Measurements from ENCODE around the gene MACROD2.

The MACROD2 gene

GRCh38 chr20:14531786-14532185 is 536.5 kb downstream of the MACROD2 start:
- no peak for DNase-seq (ENCODE audit: low read depth)

GRCh38 chr20:14536738-14537137 is 541.4 kb downstream of the MACROD2 start:
- DNase-seq (ENCODE audit: low read depth): no peak

GRCh38 chr20:14538433-14538832 is 543.1 kb downstream of the MACROD2 start:
- DNase-seq (ENCODE audit: low read depth): no peak

DNA sequence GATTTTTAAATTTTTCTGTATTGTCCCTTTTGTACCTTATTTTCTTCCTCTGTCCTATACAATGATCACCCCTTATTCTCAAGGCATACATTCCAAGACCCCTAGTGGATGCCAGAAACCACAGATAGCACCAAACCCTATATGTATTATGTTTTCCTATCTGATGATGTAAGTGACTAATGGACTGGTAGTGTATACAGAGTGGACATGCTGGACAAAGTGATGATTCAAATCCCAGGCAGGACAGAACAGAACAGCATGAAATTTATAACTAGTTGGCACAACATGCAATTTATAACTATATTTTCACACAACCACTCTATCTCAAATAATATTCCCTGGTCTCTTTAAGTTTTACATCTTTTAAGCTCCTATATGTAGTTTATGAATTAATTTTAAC is 547.7 kb downstream of the MACROD2 start:
- no peak for DNase-seq (ENCODE audit: low read depth)

DNA sequence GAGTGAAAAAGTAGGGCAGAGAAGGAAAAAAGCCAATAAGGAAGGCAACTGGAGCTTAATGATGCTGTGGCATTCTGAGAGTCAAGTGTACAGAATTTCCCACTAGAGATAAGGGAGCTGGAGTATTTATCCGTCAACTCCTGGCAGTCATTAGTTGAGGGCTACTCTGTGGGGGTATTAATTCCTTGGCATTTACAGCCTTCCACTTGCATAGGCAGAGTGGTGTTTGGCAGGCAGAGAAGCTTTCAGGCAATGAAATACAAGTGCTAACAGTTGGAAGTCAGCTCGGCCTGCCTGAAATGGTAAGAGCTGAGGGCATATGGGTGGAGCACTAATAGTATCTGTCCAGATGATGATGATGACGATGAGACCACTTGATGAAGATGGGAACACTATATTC is 549.4 kb downstream of the MACROD2 start:
- DNase-seq (ENCODE audit: low read depth): no peak

GRCh38 chr20:14550655-14551054 is 555.3 kb downstream of the MACROD2 start:
- DNase-seq (ENCODE audit: low read depth): no peak

- DNase-seq (ENCODE audit: low read depth): no peak
Measured at GRCh38 chr20:14553774-14554534, 558.6 kb downstream of the MACROD2 start.

- DNase-seq (ENCODE audit: low read depth): no peak
Measured at GRCh38 chr20:14555676-14556075, 560.4 kb downstream of the MACROD2 start.

DNA sequence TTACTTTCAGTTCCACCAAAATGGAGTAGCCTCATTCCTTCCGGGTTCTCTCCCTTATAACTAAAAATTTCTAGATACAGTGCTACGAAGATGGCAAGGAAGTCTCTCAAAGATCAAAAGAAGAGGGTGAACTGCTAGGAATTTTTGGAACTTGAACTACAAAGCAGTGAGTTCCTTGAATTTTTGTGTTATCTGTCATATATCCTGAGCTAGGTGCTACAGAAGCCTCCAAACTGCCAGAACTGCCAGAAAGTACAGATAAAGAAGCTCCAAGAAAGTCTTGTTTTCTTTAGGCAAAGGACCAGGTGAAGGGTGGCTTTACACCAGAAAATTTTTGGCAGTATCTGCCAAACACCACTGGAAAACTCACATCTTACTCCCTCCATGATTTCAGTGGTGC is 560.9 kb downstream of the MACROD2 start:
- DNase-seq (ENCODE audit: low read depth): no peak

- DNase-seq (ENCODE audit: low read depth): no peak
Measured at GRCh38 chr20:14559612-14560011, 564.3 kb downstream of the MACROD2 start.

GRCh38 chr20:14561741-14562221 is 566.5 kb downstream of the MACROD2 start:
- DNase-seq (ENCODE audit: low read depth): no peak

GRCh38 chr20:14562981-14563380 is 567.7 kb downstream of the MACROD2 start:
- DNase-seq (ENCODE audit: low read depth): no peak

DNA sequence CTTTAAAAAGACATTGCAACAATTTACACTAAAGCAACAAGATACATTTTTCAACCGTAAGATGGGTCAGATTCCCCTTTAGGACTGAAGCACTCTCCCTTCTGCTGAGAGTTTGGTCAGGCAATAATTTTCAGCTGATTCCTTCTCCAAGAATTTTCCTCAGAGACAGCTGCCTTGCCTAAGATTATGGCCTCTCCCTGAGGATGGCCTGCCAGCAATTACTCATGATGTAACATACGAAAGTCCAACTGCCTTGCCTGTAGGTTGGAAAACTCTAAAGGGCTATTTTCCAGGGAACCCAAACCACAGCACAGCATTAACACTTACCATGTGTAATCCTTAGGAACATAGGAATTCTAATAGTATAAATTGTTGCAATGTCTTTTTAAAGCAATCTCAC is 571.2 kb downstream of the MACROD2 start:
- no peak for DNase-seq (ENCODE audit: low read depth)

DNA sequence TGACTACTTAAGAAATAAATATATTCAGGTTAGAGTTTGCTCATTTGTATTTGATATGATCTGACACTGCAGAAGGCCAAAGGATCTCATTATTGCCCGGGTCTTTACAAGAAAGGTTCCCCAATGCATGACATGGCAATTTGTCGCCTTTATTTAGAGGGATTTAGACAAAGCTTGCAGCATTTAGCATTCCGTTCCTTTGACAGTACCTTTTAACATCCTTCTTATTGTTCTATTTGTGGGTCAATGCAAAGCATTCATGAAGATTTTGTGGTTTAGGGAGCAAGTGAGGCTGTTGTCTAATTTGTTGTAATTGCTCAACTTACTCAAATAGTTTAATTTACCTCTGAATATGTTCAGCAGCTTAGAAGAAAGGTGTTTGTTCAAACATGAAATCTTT is 572.9 kb downstream of the MACROD2 start:
- no peak for DNase-seq (ENCODE audit: low read depth)

DNA sequence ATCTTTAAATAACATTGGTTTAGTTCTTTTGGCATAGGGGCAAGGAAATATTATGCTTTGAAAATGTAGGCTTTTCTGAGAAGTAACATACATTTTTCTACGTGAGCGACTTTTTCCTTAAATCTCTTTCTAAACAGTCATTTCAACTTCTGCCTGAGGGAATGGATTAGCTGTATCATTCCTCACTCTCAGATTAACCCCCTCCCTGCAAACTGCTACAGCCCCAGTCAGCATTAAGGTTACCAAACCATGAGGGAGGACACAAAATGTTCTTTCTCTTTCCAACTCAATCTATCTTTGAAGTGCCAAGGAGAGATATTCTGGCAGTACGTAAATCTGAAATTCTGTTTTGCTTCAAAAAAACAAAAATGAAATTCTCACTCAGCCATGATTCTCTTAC is 573.4 kb downstream of the MACROD2 start:
- DNase-seq (ENCODE audit: low read depth): no peak

DNA sequence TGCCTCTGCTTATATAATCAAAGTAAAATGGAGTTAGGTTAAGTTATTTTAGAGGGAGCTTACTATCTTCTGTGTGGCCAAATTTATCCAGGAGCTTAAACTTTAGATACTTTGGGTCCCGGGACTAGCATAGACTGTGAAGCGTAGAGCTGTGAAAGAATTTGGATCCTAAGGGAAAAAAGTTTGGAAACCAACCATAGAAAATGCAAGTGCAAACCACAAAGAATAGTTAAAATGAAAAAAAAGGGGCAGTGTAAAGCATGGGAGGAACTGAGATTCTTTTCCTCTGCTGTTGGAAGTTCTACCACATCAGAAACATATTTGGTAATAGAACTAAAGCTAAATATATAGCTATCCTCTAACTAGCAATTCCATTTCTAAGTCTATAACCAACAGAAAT is 574.3 kb downstream of the MACROD2 start:
- no peak for DNase-seq (ENCODE audit: low read depth)

- DNase-seq (ENCODE audit: low read depth): no peak
Measured at GRCh38 chr20:14570811-14571210, 575.5 kb downstream of the MACROD2 start.

DNA sequence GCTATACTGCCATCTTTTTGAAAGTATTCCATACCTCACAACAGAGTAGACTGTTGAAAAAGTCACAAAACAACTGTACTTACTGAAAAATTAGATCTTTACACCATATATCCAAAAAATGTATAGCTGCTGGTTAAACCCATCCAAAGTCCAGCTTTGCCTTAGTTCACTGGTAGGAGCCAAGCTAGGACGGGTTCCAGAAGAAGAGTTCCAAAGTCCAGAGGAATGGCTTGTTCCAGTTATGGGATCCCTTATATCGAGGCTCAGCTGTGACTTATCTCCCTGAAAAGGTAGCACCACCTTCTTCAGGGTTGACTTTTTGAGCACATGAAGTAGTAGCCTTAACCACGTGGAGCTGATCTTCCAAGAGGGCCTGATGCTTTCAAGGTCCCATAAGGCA is 578.4 kb downstream of the MACROD2 start:
- DNase-seq (ENCODE audit: low read depth): no peak

DNA sequence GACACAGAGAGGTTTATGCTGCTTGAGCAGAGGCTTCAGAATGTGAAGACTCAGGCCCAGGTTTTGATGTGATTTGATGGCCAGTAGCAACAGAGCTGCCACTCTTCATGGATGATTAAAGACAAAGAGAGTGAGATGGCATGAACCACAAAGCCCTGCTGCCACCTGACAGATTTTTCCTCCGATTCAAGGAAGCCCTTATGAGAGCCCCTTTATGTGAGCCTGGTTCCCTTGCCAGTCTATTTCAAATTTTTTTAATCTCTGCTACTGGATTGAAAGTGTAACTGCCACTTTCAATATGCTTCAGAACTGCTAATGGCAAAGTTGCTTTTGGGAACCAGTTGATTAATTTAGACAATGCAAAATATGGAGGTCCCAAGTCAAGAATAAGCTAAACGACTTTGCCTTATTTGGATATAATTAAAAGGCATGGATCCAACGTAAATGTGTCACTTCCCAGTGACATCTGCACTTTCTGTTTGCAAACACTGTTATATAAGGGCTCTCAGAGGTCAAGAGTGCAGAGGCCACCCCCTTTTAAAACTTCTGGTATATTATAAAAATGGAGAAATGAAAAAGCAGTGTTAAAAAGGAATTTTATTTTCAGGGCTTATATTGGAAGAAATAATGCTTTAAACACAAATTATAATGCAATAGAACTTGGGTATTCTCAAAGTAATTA is 581.0 kb downstream of the MACROD2 start:
- DNase-seq (ENCODE audit: low read depth): no peak

DNA sequence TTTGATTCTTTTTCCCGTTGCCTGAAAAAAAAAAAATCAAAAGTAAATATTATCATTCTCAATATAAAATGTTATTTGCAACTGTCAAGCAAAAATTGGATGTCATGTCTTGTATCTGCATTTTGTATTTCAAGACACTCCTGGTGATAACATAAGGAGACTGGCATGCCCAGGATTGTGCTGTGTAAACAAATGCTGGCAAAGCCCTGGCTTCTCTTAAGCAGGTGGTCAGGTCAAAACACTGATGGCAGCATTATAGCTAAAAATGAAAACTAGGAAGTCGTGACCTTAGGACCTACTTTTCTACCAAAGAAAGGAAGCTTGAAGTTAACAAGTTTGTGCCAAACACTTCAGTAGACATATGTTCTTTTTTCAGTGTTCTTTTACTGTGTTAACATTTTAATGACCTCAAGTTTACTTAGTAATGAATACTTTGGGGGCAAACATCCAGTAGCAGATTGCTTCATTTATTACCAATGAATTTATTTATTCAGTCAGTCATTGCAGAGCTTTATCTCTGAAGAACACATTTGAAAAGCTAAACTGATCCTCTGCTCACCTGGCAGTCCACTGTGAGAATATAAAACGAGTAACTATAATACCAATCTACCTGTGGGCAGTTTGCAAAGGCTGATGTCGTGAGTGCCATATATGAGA is 585.2 kb downstream of the MACROD2 start:
- no peak for DNase-seq (ENCODE audit: low read depth)

- DNase-seq (ENCODE audit: low read depth): no peak
Measured at GRCh38 chr20:14581731-14582130, 586.4 kb downstream of the MACROD2 start.

DNA sequence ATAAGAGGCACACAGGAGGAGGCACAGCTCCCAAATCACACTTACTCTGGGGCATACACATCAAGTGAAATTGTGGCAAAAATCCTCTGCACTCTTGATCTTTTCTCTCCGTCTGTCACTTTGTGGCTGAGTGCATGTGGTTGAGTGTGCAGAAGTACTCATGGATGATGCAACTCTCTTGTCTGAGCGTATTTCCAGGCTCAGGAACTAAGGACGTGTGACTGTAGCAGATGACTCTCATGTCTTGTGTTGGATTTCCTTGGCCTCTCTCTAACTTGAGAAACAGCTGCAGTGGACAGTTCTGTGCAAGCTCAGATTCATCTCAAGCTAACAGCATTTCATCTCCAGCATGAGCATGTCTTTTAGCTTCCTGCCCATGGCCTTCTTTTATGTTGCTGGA is 587.5 kb downstream of the MACROD2 start:
- no peak for DNase-seq (ENCODE audit: low read depth)

DNA sequence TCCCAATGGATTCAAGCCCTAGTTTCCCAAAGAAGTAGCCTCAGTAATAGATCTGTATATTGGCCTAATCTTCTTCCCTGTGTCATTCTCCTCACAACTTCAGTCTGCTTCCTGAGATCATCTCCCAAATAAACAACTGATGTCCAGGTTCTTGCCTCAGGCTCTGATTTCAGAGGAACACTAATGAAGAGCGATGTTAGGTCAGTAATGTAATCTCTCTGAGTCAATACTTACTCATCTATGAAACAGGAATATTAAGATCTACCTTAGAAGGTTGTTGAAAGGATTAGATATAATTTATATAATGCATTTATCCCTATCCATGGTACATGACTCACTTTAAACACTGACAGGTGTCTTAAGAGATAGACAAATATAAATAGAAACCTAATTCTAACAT is 588.1 kb downstream of the MACROD2 start:
- no peak for DNase-seq (ENCODE audit: low read depth)

Data from non-pigmented ciliary epithelial cell (primary cell).